ENCODE data around the gene ZNF845. TPM values are rescaled to one million over a fixed set of nuclear protein-coding genes. Genes with fewer than 3 reads are reported as not detected.

The ZNF845 gene
- total RNA-seq, 2 experiments from 2014 or later, result 7.5 to 8.0 TPM

DNA sequence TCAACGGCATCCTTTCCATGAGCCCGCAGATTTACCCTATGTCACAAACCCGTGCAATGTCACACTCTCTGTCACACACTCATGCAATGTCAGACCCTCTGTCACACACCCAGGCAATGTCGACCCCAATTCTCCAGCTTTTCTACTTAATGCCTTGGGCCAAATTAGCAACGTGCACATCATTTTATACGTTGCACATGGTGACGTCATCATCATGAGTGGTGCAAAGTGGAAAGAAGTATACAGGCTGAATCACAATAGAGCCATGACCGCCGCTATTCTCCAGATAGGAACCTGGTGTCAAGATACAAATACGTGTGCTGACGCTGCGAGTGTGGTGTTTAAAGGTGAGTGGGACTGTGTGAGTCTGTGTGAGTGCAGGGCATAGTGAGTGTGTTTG lies 21.7 kb upstream of the ZNF845 start:
- CTCF ChIA-PET, result no interaction called here
- Histone ChIP-seq H3K4me3 (ENCODE audit: low read length) (no peak overlapping the region), H3K36me3 (ENCODE audit: insufficient read depth, low read length) (no peaks in the 10 kb centered on the region), H3K27me3 (ENCODE audit: control insufficient read depth in 1 of 2, insufficient read depth in 2 of 2, low read length in 2 of 2) (peaks cover 7 to 13% of the 10 kb centered on the region in 2 experiments), H3K27ac (ENCODE audit: low read depth in 1 of 2, low read length in 2 of 2) (no peak overlapping the region), H3K4me1 (ENCODE audit: insufficient read depth, low read length) (peaks cover 7% of the 10 kb centered on the region), H3K9me3 (ENCODE audit: control insufficient read depth in 1 of 2, insufficient read depth in 1 of 2, low read length in 2 of 2) (peaks cover 17 to 25% of the 10 kb centered on the region in 2 experiments)
- peaks cover 15% of the 10 kb centered on the region for H3K9me3 Mint-ChIP-seq
- intact Hi-C loops (cut with DNase I, micrococcal nuclease), result no loop called here
- no peak for ATAC-seq (ENCODE audit: poor library complexity)
- H3K4me1 Mint-ChIP-seq (ENCODE audit: low read depth), result no peaks in the 10 kb centered on the region
- TF ChIP-seq CTCF (IDR thresholded peaks at IDR 0.05), result no peak
- POLR2A ChIA-PET, result no interaction called here
- no peak overlapping the region for H3K4me3 Mint-ChIP-seq
- peaks cover 5% of the 10 kb centered on the region for H3K36me3 Mint-ChIP-seq (ENCODE audit: low read depth)
- no peak overlapping the region for H3K27ac Mint-ChIP-seq
- H3K27me3 Mint-ChIP-seq, result peaks cover 38% of the 10 kb centered on the region
- no peak for DNase-seq

DNA sequence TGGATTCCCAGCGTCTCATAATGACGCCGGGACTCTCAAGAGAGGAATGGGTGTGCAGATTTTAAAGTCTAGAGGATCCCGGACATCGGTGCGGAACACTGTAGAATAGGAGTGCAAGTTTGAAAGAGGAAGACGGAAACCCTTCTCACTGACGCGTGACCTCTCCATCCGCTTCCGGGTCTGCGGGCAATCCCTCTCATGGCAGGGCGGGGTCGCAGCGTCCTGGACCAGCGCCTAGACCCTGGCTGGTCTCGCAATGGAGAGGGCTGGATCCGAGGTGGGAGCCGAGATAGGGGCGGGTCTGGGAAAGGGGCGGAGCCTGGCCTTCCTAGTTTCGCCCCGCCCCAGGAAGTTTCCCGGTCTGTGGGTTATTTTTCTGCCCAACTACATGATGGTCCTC lies 4.6 kb upstream of the ZNF845 start:
- TF ChIP-seq CTCF (IDR thresholded peaks at IDR 0.05), result no peak
- Histone ChIP-seq H3K4me1 (ENCODE audit: insufficient read depth, low read length) (peaks cover 9% of the 10 kb centered on the region), H3K9me3 (ENCODE audit: control insufficient read depth in 1 of 2, insufficient read depth in 1 of 2, low read length in 2 of 2) (peaks cover 15 to 26% of the 10 kb centered on the region in 2 experiments), H3K4me3 (ENCODE audit: low read length) (peak overlapping the region; percentile 35), H3K27me3 (ENCODE audit: control insufficient read depth in 1 of 2, insufficient read depth in 2 of 2, low read length in 2 of 2) (peaks cover 5 to 18% of the 10 kb centered on the region in 2 experiments), H3K27ac (ENCODE audit: low read depth in 1 of 2, low read length in 2 of 2) (no peak overlapping the region), H3K36me3 (ENCODE audit: insufficient read depth, low read length) (no peaks in the 10 kb centered on the region)
- Mint-ChIP-seq H3K4me1 (ENCODE audit: low read depth) (peaks cover 14% of the 10 kb centered on the region), H3K4me3 (peak overlapping the region; percentile 64), H3K9me3 (peaks cover 13% of the 10 kb centered on the region), H3K27ac (no peak overlapping the region), H3K36me3 (ENCODE audit: low read depth) (peaks cover 28% of the 10 kb centered on the region), H3K27me3 (peaks cover 37% of the 10 kb centered on the region)
- ChIA-PET CTCF (no interaction called here), POLR2A (no interaction called here)
- peak in 4 of 14 experiments; percentile 3 to 25 (median 20) for DNase-seq
- intact Hi-C loops (cut with DNase I, micrococcal nuclease), result no loop called here
- ATAC-seq (ENCODE audit: poor library complexity), result no peak

- H3K27me3 Mint-ChIP-seq, result peaks cover 18% of the 10 kb centered on the region
- POLR2A ChIA-PET, result interaction anchor here (0.9 to 1.3 kb wide), 6 partner anchors 34 to 1283 kb away, joined by 3 to 5 read pairs (median 4); partner anchors contain the start of genes MBOAT7, ZNF347, ZNF432 and ZNF765
- peaks cover 25% of the 10 kb centered on the region for H3K4me1 Mint-ChIP-seq (ENCODE audit: low read depth)
- peaks cover 18 to 32% of the 10 kb centered on the region in 2 experiments for H3K9me3 ChIP-seq (ENCODE audit: control insufficient read depth in 1 of 2, insufficient read depth in 1 of 2, low read length in 2 of 2)
- peaks cover 17% of the 10 kb centered on the region for H3K4me1 ChIP-seq (ENCODE audit: insufficient read depth, low read length)
- peaks cover 0 to 10% of the 10 kb centered on the region in 2 experiments for H3K27me3 ChIP-seq (ENCODE audit: control insufficient read depth in 1 of 2, insufficient read depth in 2 of 2, low read length in 2 of 2)
- H3K4me3 ChIP-seq (ENCODE audit: low read length), result peak overlapping the region; percentile 82
- no peak overlapping the region for H3K27ac Mint-ChIP-seq
- peaks cover 54% of the 10 kb centered on the region for H3K36me3 Mint-ChIP-seq (ENCODE audit: low read depth)
- intact Hi-C loops (cut with DNase I, micrococcal nuclease), result loop anchor here (2.0 to 10.0 kb wide), 6 partner anchors 35 to 388 kb away; partner anchors contain the start of genes ZNF160 (in 1 of the 2), ZNF525 (in 1 of the 2), ZNF765 (in 1 of the 2) and ZNF813 (in 1 of the 2)
- TF ChIP-seq CTCF (IDR thresholded peaks at IDR 0.05), result no peak
- ATAC-seq (ENCODE audit: poor library complexity) (no peak), DNase-seq (no peak)
- H3K36me3 ChIP-seq (ENCODE audit: insufficient read depth, low read length), result no peaks in the 10 kb centered on the region
- peak overlapping the region; percentile 95 for H3K4me3 Mint-ChIP-seq
- peaks cover 8% of the 10 kb centered on the region for H3K9me3 Mint-ChIP-seq
- H3K27ac ChIP-seq (ENCODE audit: low read depth in 1 of 2, low read length in 2 of 2), result no peak overlapping the region
- CTCF ChIA-PET, result interaction anchor here (1.0 kb wide), 1 partner anchor 93 kb away, joined by 3 read pairs; no protein-coding TSS in a partner anchor
Measured at GRCh38 chr19:53332484-53332883, 1.1 kb upstream of the ZNF845 start.
